B cell (primary cell): ENCODE results near the gene ANKRD30A.

Experiments
- CTCF ChIP-seq: fragments of 200-600 bp; IDR thresholded peaks from one replicate; pipeline ENCODE4 v1.8.0; 2022; ENCODE audit warnings: antibody characterized with exemption, mild to moderate bottlenecking
- EZH2 ChIP-seq: IDR thresholded peaks from 2 replicates; pipeline ENCODE4 v1.6.1; 2012; ENCODE audit warnings: borderline replicate concordance, low read depth, mild to moderate bottlenecking, moderate library complexity, low read length; ENCODE audit not compliant: insufficient read depth, poor library complexity, severe bottlenecking

GRCh38 chr10:37269554-37270256 is 144.3 kb downstream of the ANKRD30A start:
- TF ChIP-seq CTCF (no peak), EZH2 (no peak)
